Inflammatory macrophage treated with lipopolysaccharide for 4 hours (primary cell): ENCODE data around the gene RENBP.
"Not testable (repeated sequence)": the region's sequence is repeated elsewhere in the genome, so short reads cannot be mapped to it uniquely, and the experiment has no call there.

ENCODE experiments used
- DNase-seq: peaks from one replicate; pipeline ENCODE4 v3.0.0-alpha.2; 2020

RENBP gene

DNA sequence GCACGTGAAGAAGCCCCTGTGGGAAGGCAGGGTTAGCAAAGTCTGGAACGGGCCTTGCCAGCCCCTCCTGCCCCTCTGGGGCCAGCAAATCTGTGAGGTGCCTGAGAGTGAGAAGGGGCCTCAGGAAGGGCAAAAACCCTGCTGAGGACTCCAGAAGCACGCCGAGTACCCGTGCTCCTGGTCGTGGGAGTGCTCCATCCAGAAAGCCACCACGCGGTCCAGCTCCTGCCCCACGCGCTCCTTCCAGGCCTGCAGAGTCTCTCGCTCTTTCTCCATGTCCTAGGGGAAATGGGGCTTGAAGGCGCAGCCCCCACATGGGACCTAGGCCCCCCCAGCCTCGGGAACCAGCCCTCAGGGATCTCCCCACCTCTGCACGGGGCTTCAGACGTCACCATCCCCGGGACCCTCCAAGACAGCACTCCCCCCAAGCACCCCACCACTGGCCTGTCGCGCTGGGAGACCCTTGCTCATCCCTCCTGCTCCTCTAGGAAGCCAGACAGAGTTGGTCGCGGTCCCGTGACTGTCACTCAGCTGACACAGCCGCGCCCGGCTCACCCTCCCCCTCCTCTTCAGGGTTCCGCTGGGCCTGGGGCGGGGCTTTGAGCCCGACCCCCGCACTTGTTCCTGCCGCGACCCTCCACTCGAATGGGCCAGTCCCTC is at the start of gene RENBP:
TSS of gene RENBP (minus strand) at position 504 of the 660 bp plus-strand sequence. CDS start at position 471, 33 bp downstream.
- DNase-seq: peak; percentile 62

GRCh38 chrX:153993978-153994377 is 49.5 kb upstream of the RENBP start:
- no peak for DNase-seq

DNA sequence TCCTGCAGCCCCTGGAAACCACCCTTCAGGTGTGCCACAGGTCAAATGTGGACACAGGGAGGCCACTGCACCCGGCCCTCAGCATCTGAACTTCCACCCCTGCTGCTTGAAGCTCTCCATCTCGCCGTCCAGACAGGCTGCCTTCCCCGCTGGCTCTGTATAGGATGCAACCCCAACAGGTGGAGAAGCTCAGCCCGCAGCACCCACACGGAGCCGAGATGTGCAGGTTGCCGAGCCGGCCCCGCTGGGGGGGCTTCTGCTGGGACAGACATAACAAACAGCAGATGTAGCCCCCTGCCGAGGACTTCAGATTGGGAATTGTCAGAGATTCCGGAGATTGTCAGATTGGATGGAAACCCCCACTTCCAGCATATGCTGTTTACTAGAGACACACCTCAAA is 48.6 kb upstream of the RENBP start:
- no peak for DNase-seq

DNA sequence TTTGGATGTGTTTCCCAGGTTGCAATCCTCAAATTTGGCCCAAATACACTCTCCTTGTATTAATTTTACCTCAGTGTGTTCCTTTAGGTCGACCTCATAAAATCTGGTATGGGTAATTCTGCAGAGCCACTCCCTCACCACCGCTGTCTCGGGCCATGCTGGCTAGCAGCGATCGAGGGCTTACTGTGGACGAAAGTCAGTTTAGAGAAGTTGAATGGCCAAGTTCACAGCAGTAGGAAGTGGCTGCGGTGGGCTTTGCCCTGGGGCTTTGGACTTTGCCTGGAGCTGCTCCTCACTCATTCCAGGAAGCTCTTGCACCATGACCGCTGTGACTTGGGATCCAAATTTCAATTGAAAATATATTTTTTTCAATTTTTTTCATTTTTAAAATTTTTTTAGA is 47.7 kb upstream of the RENBP start:
- no peak for DNase-seq

DNA sequence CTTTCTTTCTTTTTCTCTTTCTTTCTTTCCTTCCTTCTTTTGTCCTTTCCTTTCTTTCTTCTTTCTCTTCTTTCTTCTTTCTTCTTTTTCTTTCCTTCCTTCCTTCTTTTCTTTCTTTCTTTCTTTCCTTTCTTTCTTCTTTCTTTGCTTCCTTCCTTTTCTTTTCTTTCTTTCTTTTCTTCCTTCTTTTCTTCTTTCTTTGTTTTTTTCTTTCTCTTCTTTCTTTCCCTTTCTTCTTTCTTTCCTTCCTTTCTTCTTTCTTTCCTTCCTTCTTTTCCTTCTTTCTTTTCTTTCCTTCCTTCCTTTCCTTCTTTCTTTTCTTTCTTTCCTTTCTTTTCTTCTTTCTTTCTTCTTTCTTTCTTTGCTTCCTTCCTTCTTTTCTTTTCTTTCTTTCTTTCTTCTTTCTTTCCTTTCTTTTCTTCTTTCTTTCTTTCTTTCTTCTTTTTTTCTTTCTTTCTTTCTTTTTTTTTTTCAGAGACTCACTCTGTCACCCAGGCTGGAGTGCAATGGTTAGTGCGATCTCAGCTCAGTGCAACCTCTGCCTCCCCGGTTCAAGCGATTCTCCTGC is 46.7 kb upstream of the RENBP start:
- no peak for DNase-seq

GRCh38 chrX:153989973-153990655 is 45.7 kb upstream of the RENBP start:
- DNase-seq: no peak

- no peak for DNase-seq
Observed at GRCh38 chrX:153988493-153988892, 44.0 kb upstream of the RENBP start.

GRCh38 chrX:153984351-153985178 is 40.1 kb upstream of the RENBP start:
- no peak for DNase-seq

DNA sequence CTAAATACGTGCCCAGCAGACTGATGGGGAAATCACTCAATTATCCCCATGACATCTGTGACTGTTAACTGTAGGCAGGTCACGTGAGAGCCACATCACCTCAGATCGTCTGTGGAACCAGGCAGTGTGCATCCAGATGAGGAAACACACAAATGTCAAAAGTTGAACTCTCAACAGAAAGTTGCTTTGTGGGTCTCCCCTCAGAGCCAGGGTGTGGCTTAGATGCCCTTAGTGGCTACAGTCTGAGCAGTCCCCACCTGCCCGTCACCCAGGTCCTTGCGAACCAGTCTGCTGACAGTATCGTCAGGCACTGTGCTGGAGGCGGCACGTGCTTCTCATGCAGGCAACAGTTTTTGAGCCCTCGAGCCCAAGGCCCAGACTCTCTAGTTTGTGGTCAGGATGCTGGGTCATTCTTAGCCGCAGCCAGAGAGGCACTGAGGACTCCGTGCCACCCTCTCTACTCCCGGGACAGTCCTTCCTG is 38.9 kb upstream of the RENBP start:
- peak; percentile 81 for DNase-seq

DNA sequence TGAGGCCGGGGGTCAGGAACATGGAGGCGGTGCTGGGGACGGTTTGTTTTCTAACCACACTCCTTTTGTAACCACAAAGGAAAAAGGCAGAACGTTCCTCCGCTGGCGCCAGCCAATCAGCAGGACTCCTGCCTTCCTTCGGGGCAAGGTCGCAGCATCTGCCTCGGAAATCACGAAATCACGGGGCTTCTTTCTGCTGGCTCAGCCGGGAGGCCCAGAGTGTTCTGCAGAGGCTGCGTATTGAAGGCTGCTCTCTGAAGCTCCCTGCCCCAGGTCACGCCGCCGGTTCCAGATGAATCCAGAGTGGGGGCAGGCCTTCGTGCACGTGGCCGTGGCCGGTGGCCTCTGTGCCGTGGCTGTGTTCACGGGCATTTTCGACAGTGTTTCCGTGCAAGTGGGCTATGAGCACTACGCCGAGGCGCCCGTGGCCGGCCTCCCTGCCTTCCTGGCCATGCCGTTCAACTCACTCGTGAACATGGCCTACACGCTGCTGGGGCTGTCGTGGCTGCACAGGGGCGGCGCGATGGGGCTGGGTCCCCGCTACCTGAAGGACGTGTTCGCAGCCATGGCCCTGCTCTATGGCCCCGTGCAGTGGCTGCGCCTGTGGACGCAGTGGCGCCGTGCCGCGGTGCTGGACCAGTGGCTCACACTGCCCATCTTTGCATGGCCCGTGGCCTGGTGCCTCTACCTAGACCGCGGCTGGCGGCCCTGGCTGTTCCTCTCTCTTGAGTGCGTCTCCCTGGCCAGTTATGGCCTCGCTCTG is 37.5 kb upstream of the RENBP start:
- DNase-seq: peak; percentile 67

DNA sequence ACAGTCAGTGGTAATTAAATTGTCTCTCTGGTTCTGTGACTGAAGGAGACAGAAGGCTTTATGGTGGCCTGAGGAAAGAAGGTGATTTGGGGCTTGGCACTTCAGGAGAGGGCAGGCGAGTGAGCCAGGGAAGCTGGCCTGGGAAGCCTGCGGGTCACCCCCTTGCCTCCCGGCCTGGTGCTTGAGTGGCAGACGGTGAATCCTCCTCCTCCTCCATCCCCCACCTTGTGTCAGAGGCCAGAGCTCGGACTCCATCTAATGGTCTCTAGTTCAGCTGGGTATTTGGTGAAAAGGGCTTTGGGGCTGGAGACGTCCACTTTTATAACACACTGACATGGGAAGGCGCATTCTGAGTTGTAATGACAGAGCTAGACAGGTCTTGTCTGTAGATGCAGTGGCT is 36.8 kb upstream of the RENBP start:
- no peak for DNase-seq

DNA sequence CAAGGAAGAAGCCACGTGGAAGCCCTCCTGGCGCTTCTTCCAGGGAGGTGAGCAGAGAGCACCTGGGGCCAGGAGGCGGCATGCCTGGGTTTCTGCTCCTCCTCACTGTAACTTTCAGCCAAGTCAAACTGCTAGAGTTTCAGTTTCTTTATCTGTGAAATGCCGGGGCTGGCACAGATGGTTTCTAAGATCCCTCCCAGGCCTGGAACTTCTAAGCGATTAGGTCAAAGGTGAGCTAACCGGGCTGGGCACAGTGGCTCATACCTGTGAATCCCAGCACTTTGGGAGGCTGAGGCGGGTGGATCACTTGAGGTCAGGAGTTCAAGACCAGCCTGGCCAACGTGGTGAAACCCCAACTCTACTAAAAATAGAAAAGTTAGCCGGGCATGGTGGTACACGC is 36.0 kb upstream of the RENBP start:
- not testable (repeated sequence) for DNase-seq

DNA sequence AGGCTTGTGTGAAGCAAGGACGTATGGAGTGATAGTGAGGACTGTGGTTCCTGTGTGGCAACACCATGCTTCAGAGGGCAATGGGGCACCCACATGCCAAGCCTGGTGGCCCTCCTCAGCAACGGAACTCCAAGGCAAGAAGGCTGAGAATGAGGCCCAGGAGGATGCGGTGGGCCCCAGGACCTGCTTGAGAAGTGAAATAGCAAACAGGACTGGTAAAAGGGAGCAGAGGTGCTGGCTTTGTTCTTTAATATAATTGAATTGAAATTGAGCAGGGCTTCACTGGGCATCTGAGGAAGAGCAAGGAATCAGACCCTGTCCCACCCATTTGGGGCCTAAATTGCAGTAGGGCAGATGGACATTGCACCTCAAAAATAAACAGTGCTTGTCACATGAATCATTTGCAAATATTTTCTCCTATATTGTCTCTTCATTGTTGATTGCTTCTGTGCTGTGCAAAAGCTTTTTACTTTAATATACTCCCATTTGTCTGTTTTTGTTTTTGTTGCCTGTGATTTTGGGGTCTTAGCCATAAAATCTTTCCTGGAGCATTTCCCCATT is 30.4 kb upstream of the RENBP start:
- DNase-seq: no peak

DNA sequence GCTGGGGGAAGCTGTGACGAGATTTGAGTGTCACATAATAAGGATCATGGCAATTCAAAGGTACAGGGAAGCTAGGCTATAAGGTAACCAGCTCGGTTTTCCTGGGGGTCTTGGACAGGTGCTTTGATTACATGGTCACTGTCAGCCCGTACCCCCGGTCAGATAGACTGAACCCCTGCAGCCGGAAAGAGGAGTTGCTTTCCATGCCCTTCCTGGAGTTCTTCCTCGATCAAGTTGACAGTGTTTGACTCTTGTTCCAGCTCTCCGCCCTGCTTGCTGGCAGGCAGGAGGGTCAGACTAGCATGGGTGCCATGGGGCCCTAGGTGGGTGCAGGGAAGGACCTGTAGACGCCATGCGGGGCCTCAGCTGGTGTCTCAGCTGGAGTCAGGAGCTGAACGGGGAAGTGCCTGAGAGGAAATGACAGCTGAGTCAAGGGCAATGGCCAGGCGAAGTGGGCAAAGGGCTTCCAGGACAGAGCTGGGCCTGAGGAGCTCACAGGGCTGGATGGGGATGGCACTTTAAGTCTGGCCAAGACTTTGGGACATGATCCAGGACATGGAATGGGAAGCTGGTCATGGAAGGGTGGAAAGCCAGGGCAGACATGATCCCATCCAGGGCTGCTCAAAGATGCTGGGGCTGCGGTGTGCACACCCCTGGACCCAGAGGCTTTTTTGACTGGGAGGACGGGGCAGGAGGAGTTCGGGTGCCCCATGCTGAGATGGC is 29.7 kb upstream of the RENBP start:
- peak; percentile 40 for DNase-seq

- no peak for DNase-seq
Observed at GRCh38 chrX:153973127-153974002, 28.9 kb upstream of the RENBP start.

DNA sequence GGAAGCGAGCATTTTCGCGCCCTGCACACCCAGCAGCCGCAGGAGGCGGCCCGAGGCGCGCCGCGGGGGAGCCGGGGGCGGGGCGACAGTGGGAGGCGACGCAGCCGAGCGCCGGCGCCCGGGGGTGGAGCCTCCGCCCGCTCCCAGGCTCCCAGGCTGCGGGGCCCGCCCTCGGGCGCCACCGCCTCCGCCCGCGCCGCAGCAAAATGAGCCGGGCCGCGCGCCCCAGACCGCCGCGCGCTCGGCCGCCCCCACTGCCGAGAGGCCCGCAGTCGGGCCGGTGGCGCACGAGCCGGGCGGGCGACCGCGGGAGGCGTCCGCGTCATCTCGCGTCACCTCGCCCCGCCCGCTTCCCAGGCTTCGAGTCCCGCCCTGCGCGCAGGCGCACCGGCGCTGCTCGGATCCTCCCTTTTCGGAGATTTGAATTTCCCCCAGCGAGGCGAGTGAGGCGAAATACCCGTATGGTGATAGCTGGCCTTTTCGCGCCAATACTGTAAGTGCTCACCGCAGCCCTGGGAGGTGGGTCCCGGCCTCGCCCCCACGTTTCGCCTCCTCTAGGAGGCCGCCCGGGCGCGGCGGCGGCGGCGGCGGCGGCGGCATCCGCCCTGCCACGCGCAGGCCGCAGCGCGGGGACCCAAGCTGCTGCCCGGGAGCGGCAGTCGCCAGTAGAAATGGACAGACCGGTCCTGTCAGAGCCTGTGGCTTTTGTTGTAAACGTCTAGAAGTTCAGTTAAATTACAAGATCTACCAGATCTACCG is 28.1 kb upstream of the RENBP start, which contains the start of gene TMEM187:
TSS of gene TMEM187 (plus strand) at position 387 of the 759 bp plus-strand sequence. CDS start 9,309 bp downstream, outside the sequence.
- peak; percentile 86 for DNase-seq

DNA sequence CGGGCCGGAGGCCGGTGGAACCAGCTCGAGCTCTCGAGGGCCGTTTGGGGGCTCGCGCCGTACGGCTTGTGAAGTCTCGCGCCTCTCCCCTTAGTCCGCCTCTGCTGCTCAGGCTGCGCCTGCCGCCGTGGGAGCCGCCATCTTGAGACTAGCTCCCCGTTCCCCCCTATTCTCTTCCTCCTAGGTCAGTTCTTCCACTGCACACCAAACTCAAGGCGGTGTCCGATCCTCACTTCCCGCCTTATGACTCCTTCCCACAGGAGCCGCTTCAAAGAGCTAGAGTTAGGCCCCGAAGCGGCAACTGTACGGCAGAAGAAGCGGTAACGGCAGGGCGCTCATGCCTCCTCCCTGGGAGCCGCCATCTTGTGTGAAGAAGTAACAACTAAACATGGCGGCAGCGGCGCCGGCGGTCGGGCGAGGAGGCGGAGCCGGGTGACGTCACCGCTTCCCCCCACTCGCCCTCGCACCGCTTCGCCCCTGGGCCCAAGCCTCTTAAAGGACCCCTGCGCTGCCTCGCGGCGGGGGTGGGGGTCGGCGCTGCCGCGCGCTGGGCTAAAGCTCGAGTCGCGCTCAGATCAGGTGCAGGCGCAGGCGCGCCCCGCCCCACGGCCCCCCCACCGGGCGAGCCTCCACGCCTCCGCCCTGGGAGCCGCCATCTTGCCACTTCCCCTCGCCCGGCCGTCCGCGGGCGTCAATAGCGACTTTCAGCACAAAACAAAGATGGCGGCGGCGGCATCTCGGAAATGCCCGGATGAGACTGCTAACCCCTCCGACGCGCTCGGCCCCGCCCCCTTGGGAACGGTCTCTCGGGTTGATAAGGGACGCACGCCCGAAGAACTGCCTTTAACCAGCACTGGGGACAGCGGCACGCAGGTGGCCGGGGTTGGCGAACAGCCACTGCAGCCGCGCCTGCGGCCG is 27.3 kb upstream of the RENBP start, which contains the start of gene HCFC1:
TSS of gene HCFC1 (minus strand) at position 369 of the 918 bp plus-strand sequence. CDS start 978 bp downstream, outside the sequence.
- DNase-seq: peak; percentile 90

- peak; percentile 86 for DNase-seq
Observed at GRCh38 chrX:153971124-153971449, 26.6 kb upstream of the RENBP start.
